Measurements from ENCODE around the gene GPS1. TPM values are rescaled to one million over a fixed set of nuclear protein-coding genes. Genes with fewer than 3 reads are reported as not detected.

The GPS1 gene
- total and polyA plus RNA-seq, 2 experiments from 2014 or later: 136 to 242 TPM

DNA sequence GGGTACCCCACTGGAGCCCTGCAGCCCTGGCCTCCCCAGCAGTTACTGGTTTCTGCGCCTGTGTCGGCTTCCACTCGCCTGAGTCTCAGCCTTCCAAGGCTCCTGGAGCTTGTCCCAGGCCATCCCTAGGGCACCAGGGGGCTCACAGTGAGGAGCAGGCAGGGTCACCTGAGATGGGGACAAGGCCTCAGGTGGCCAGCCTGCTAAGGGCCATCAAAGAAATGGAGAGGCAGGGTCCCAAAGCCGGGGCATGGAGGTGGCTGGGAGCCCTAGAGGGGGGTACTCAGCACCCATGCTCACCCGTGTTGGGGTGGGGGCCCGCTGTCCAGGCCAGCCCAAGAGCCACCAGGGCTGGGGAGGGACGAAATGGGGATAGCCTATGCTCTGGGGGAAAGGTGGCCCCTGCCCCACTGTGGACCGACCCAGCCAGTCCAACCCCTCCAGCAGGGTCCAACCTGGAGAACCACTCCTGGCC lies 45.0 kb downstream of the GPS1 start:
- H3K79me2 ChIP-seq (replicated peaks; ENCODE audit: insufficient read depth): peaks cover 53% of the 10 kb centered on the region
- DNase-seq (ENCODE audit: low spot score) (no peak), ATAC-seq (no peak)
- H3F3A ChIP-seq (replicated peaks; ENCODE audit: low read depth): 0 out of 2 replicates have a peak, but pooled peaks cover 17% of the 10 kb centered on the region
- H3K9me2 ChIP-seq (ENCODE audit: insufficient read depth): no peaks in the 10 kb centered on the region
- peak overlapping the region; percentile 88 for H3K4me3 ChIP-seq
- Mint-ChIP-seq H3K4me1 (peaks cover 14% of the 10 kb centered on the region), H3K9me3 (no peaks in the 10 kb centered on the region), H3K36me3 (ENCODE audit: low read depth) (peaks cover 34% of the 10 kb centered on the region; the same call in 2 of the 3 replicates), H3K27ac (no peak overlapping the region), H3K27me3 (ENCODE audit: insufficient read depth, low read depth, poor library complexity) (peaks cover 11% of the 10 kb centered on the region), H3K4me3 (peak overlapping the region; percentile 73)
- peak overlapping the region; percentile 91 for H3K4me2 ChIP-seq
- H2AFZ ChIP-seq: no peak overlapping the region
- H3K4me1 ChIP-seq (ENCODE audit: insufficient read depth): peaks cover 27% of the 10 kb centered on the region
- no peak for TF ChIP-seq EZH2 (IDR thresholded peaks at IDR 0.05; ENCODE audit: low read depth, unreplicated experiment)
- TF ChIP-seq, protein P1, sequence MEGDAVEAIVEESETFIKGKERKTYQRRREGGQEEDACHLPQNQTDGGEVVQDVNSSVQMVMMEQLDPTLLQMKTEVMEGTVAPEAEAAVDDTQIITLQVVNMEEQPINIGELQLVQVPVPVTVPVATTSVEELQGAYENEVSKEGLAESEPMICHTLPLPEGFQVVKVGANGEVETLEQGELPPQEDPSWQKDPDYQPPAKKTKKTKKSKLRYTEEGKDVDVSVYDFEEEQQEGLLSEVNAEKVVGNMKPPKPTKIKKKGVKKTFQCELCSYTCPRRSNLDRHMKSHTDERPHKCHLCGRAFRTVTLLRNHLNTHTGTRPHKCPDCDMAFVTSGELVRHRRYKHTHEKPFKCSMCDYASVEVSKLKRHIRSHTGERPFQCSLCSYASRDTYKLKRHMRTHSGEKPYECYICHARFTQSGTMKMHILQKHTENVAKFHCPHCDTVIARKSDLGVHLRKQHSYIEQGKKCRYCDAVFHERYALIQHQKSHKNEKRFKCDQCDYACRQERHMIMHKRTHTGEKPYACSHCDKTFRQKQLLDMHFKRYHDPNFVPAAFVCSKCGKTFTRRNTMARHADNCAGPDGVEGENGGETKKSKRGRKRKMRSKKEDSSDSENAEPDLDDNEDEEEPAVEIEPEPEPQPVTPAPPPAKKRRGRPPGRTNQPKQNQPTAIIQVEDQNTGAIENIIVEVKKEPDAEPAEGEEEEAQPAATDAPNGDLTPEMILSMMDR (conservative IDR thresholded peaks at IDR 0.05; ENCODE audit: low read depth in 2 of 2): no peak
- TF ChIP-seq, protein P2, sequence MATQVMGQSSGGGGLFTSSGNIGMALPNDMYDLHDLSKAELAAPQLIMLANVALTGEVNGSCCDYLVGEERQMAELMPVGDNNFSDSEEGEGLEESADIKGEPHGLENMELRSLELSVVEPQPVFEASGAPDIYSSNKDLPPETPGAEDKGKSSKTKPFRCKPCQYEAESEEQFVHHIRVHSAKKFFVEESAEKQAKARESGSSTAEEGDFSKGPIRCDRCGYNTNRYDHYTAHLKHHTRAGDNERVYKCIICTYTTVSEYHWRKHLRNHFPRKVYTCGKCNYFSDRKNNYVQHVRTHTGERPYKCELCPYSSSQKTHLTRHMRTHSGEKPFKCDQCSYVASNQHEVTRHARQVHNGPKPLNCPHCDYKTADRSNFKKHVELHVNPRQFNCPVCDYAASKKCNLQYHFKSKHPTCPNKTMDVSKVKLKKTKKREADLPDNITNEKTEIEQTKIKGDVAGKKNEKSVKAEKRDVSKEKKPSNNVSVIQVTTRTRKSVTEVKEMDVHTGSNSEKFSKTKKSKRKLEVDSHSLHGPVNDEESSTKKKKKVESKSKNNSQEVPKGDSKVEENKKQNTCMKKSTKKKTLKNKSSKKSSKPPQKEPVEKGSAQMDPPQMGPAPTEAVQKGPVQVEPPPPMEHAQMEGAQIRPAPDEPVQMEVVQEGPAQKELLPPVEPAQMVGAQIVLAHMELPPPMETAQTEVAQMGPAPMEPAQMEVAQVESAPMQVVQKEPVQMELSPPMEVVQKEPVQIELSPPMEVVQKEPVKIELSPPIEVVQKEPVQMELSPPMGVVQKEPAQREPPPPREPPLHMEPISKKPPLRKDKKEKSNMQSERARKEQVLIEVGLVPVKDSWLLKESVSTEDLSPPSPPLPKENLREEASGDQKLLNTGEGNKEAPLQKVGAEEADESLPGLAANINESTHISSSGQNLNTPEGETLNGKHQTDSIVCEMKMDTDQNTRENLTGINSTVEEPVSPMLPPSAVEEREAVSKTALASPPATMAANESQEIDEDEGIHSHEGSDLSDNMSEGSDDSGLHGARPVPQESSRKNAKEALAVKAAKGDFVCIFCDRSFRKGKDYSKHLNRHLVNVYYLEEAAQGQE (IDR thresholded peaks at IDR 0.05; ENCODE audit: unreplicated experiment): no peak
- no peak for TF ChIP-seq JUNB (IDR thresholded peaks at IDR 0.05; ENCODE audit: unreplicated experiment)
- TF ChIP-seq EZH2phosphoT487 (IDR thresholded peaks at IDR 0.05; ENCODE audit: unreplicated experiment): no peak
- TF ChIP-seq ZNF331 (CRISPR knock-in tag; IDR thresholded peaks at IDR 0.05; ENCODE audit: low read depth): no peak
- no peak for TF ChIP-seq POLR2AphosphoS5 (IDR thresholded peaks at IDR 0.05; ENCODE audit: low read depth)
- TF ChIP-seq, protein P3, sequence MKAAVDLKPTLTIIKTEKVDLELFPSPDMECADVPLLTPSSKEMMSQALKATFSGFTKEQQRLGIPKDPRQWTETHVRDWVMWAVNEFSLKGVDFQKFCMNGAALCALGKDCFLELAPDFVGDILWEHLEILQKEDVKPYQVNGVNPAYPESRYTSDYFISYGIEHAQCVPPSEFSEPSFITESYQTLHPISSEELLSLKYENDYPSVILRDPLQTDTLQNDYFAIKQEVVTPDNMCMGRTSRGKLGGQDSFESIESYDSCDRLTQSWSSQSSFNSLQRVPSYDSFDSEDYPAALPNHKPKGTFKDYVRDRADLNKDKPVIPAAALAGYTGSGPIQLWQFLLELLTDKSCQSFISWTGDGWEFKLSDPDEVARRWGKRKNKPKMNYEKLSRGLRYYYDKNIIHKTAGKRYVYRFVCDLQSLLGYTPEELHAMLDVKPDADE (IDR thresholded peaks at IDR 0.05): no peak
- no peak for TF ChIP-seq NANOG (IDR thresholded peaks at IDR 0.05; ENCODE audit: borderline replicate concordance)
- TF ChIP-seq CREB1 (CRISPR knock-in tag; IDR thresholded peaks at IDR 0.05; ENCODE audit: low read depth): no peak
- TF ChIP-seq STAT1 (IDR thresholded peaks at IDR 0.05; ENCODE audit: unreplicated experiment): no peak
- TF ChIP-seq ZNF114 (CRISPR knock-in tag; IDR thresholded peaks at IDR 0.05): no peak
- TF ChIP-seq, protein P4, sequence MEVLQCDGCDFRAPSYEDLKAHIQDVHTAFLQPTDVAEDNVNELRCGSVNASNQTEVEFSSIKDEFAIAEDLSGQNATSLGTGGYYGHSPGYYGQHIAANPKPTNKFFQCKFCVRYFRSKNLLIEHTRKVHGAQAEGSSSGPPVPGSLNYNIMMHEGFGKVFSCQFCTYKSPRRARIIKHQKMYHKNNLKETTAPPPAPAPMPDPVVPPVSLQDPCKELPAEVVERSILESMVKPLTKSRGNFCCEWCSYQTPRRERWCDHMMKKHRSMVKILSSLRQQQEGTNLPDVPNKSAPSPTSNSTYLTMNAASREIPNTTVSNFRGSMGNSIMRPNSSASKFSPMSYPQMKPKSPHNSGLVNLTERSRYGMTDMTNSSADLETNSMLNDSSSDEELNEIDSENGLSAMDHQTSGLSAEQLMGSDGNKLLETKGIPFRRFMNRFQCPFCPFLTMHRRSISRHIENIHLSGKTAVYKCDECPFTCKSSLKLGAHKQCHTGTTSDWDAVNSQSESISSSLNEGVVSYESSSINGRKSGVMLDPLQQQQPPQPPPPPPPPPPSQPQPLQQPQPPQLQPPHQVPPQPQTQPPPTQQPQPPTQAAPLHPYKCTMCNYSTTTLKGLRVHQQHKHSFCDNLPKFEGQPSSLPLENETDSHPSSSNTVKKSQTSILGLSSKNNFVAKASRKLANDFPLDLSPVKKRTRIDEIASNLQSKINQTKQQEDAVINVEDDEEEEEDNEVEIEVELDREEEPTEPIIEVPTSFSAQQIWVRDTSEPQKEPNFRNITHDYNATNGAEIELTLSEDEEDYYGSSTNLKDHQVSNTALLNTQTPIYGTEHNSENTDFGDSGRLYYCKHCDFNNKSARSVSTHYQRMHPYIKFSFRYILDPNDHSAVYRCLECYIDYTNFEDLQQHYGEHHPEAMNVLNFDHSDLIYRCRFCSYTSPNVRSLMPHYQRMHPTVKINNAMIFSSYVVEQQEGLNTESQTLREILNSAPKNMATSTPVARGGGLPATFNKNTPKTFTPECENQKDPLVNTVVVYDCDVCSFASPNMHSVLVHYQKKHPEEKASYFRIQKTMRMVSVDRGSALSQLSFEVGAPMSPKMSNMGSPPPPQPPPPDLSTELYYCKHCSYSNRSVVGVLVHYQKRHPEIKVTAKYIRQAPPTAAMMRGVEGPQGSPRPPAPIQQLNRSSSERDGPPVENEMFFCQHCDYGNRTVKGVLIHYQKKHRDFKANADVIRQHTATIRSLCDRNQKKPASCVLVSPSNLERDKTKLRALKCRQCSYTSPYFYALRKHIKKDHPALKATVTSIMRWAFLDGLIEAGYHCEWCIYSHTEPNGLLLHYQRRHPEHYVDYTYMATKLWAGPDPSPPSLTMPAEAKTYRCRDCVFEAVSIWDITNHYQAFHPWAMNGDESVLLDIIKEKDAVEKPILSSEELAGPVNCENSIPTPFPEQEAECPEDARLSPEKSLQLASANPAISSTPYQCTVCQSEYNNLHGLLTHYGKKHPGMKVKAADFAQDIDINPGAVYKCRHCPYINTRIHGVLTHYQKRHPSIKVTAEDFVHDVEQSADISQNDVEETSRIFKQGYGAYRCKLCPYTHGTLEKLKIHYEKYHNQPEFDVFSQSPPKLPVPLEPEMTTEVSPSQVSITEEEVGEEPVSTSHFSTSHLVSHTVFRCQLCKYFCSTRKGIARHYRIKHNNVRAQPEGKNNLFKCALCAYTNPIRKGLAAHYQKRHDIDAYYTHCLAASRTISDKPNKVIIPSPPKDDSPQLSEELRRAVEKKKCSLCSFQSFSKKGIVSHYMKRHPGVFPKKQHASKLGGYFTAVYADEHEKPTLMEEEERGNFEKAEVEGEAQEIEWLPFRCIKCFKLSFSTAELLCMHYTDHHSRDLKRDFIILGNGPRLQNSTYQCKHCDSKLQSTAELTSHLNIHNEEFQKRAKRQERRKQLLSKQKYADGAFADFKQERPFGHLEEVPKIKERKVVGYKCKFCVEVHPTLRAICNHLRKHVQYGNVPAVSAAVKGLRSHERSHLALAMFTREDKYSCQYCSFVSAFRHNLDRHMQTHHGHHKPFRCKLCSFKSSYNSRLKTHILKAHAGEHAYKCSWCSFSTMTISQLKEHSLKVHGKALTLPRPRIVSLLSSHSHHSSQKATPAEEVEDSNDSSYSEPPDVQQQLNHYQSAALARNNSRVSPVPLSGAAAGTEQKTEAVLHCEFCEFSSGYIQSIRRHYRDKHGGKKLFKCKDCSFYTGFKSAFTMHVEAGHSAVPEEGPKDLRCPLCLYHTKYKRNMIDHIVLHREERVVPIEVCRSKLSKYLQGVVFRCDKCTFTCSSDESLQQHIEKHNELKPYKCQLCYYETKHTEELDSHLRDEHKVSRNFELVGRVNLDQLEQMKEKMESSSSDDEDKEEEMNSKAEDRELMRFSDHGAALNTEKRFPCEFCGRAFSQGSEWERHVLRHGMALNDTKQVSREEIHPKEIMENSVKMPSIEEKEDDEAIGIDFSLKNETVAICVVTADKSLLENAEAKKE (CRISPR knock-in tag; IDR thresholded peaks at IDR 0.05): no peak
- H4K20me1 ChIP-seq (replicated peaks; ENCODE audit: insufficient read depth): peaks cover 26% of the 10 kb centered on the region
- H3K27ac ChIP-seq (ENCODE audit: low read depth): no peak overlapping the region
- peaks cover 6% of the 10 kb centered on the region; the same call in 1 of the 2 replicates for H3K36me3 ChIP-seq (ENCODE audit: insufficient read depth)
- no peaks in the 10 kb centered on the region for H3K27me3 ChIP-seq (ENCODE audit: insufficient read depth)
